GM23338 (cell line): Measurements from ENCODE around the gene OR13A1. TPM values are rescaled to one million over a fixed set of nuclear protein-coding genes. Genes with fewer than 3 reads are reported as not detected.

Experiments
- ATAC-seq: fragments of 200-7000 bp; cut with Tn5 transposase; 3 replicates; pipeline ENCODE4 v1.9.1; 2020
- DNase-seq: peaks from one replicate; pipeline ENCODE4 v3.0.0-alpha.2; 2015; ENCODE audit warnings: low spot score
- H2AFZ ChIP-seq: fragments of 200-600 bp; sonication (generic); 2 replicates; pipeline ENCODE4 v1.8.0; 2016; ENCODE audit warnings: antibody characterized with exemption, mild to moderate bottlenecking, moderate library complexity
- H3F3A ChIP-seq: fragments of 200-600 bp; sonication (generic); replicated peaks from 2 replicates; pipeline ENCODE4 v1.8.0; 2017; ENCODE audit warnings: antibody characterized with exemption, mixed run types, low read depth
- H3K27ac ChIP-seq: fragments of 200-600 bp; sonication (generic); 2 replicates; pipeline ENCODE4 v1.6.1; 2016; ENCODE audit warnings: low read depth
- H3K27me3 ChIP-seq: fragments of 200-600 bp; sonication (generic); 2 replicates; pipeline ENCODE4 v1.8.0; 2016; ENCODE audit warnings: mild to moderate bottlenecking, mixed run types, moderate library complexity; ENCODE audit not compliant: insufficient read depth
- H3K36me3 ChIP-seq: fragments of 200-600 bp; sonication (generic); 2 replicates; pipeline ENCODE4 v1.8.0; 2016; ENCODE audit warnings: mild to moderate bottlenecking; ENCODE audit not compliant: insufficient read depth
- H3K4me1 ChIP-seq: fragments of 200-600 bp; sonication (generic); 2 replicates; pipeline ENCODE4 v1.8.0; 2016; ENCODE audit warnings: mild to moderate bottlenecking, moderate library complexity; ENCODE audit not compliant: insufficient read depth
- H3K4me2 ChIP-seq: fragments of 200-600 bp; sonication (generic); 2 replicates; pipeline ENCODE4 v1.7.1; 2017; ENCODE audit warnings: mixed run types
- H3K4me3 ChIP-seq: fragments of 200-600 bp; sonication (generic); 2 replicates; pipeline ENCODE4 v1.6.1; 2016; ENCODE audit warnings: mixed run types
- H3K79me2 ChIP-seq: fragments of 200-600 bp; sonication (generic); replicated peaks from 2 replicates; pipeline ENCODE4 v1.8.0; 2017; ENCODE audit warnings: mild to moderate bottlenecking; ENCODE audit not compliant: insufficient read depth
- H3K9me2 ChIP-seq: fragments of 200-600 bp; sonication (generic); 2 replicates; pipeline ENCODE4 v1.8.0; 2017; ENCODE audit not compliant: insufficient read depth
- H4K20me1 ChIP-seq: fragments of 200-600 bp; sonication (generic); replicated peaks from 2 replicates; pipeline ENCODE4 v1.8.0; 2017; ENCODE audit warnings: mild to moderate bottlenecking; ENCODE audit not compliant: insufficient read depth
- H3K27ac Mint-ChIP-seq: 2 replicates; pipeline ENCODE4 v1.8.0; 2020; ENCODE audit warnings: inconsistent platforms, mild to moderate bottlenecking, moderate library complexity, mixed read lengths
- H3K27me3 Mint-ChIP-seq: 3 replicates; pipeline ENCODE4 v1.8.0; 2022; ENCODE audit warnings: low read depth, mild to moderate bottlenecking, moderate library complexity, mixed read lengths, inconsistent platforms; ENCODE audit not compliant: insufficient read depth, poor library complexity
- H3K36me3 Mint-ChIP-seq: 3 replicates; pipeline ENCODE4 v1.8.0; 2021; ENCODE audit warnings: low read depth, mild to moderate bottlenecking, inconsistent platforms, moderate library complexity, mixed read lengths
- H3K4me1 Mint-ChIP-seq: 3 replicates; pipeline ENCODE4 v1.8.0; 2020; ENCODE audit warnings: mild to moderate bottlenecking, inconsistent platforms, mixed read lengths
- H3K4me3 Mint-ChIP-seq: 3 replicates; pipeline ENCODE4 v1.8.0; 2021; ENCODE audit warnings: moderate library complexity, mild to moderate bottlenecking, inconsistent platforms, mixed read lengths
- H3K9me3 Mint-ChIP-seq: 3 replicates; pipeline ENCODE4 v1.8.0; 2020; ENCODE audit warnings: moderate library complexity, mild to moderate bottlenecking, inconsistent platforms, mixed read lengths
- CREB1 ChIP-seq: fragments of 250-450 bp; sonication (Bioruptor Pico); IDR thresholded peaks from 2 replicates; pipeline ENCODE4 v1.5.0; 2020; ENCODE audit warnings: low read depth, mild to moderate bottlenecking, moderate library complexity
- CTCF ChIP-seq, 2 experiments: fragments of 200-600 bp in 1 of 2; sonication (generic) in 1 of 2; conservative IDR thresholded peaks; 2 replicates each; pipeline versions ENCODE4 v1.5.1 to v1.6.1; 2016 to 2017; ENCODE audit warnings: antibody characterized with exemption in 2 of 2, low read depth in 2 of 2, mild to moderate bottlenecking in 2 of 2, moderate library complexity in 1 of 2
- EZH2 ChIP-seq: fragments of 200-600 bp; sonication (generic); IDR thresholded peaks from one replicate; pipeline ENCODE4 v1.8.0; 2017; ENCODE audit warnings: antibody characterized with exemption, mild to moderate bottlenecking, low read depth; ENCODE audit not compliant: unreplicated experiment
- EZH2phosphoT487 ChIP-seq: fragments of 200-600 bp; sonication (generic); IDR thresholded peaks from one replicate; pipeline ENCODE4 v1.8.1; 2018; ENCODE audit warnings: antibody characterized with exemption; ENCODE audit not compliant: unreplicated experiment
- JUNB ChIP-seq: IDR thresholded peaks from one replicate; pipeline ENCODE4 v1.6.1; 2016; ENCODE audit warnings: antibody characterized with exemption; ENCODE audit not compliant: unreplicated experiment
- NANOG ChIP-seq: IDR thresholded peaks from 2 replicates; pipeline ENCODE4 v1.6.1; 2016; ENCODE audit warnings: antibody characterized with exemption, borderline replicate concordance
- POLR2AphosphoS5 ChIP-seq: IDR thresholded peaks from 2 replicates; pipeline ENCODE4 v1.6.1; 2016; ENCODE audit warnings: antibody characterized with exemption, low read depth
- STAT1 ChIP-seq: IDR thresholded peaks from one replicate; pipeline ENCODE4 v1.6.1; 2016; ENCODE audit warnings: antibody characterized with exemption; ENCODE audit not compliant: unreplicated experiment
- ZNF114 ChIP-seq: fragments of 250-450 bp; sonication (Bioruptor Pico); IDR thresholded peaks from 2 replicates; pipeline ENCODE4 v1.5.0; 2020; ENCODE audit warnings: mild to moderate bottlenecking, moderate library complexity
- ZNF331 ChIP-seq: fragments of 250-450 bp; sonication (Bioruptor Pico); IDR thresholded peaks from 2 replicates; pipeline ENCODE4 v1.5.0; 2020; ENCODE audit warnings: low read depth, mild to moderate bottlenecking, moderate library complexity
- polyA plus RNA-seq: library from polyadenylated mRNA; unstranded; fragments of >200 nt; fragmentation: Nextera tagmentation; extraction: Ambion mirVana; gene quantifications from 2 replicates; pipeline ENCODE4 v1.2.1, GENCODE V29; 2016
- total RNA-seq: library from RNA; depleted of rRNA; stranded (reverse); fragments of >200 nt; shearing (Covaris generic); gene quantifications from 2 replicates; pipeline ENCODE4 v1.2.3, GENCODE V29; 2014
- TF ChIP-seq, protein P1 (sequence below): IDR thresholded peaks from one replicate; pipeline ENCODE4 v1.6.1; 2018; ENCODE audit warnings: antibody characterized with exemption; ENCODE audit not compliant: unreplicated experiment
- TF ChIP-seq, protein P2 (sequence below): IDR thresholded peaks from 2 replicates; pipeline ENCODE4 v1.6.1; 2016; ENCODE audit warnings: antibody characterized with exemption
- TF ChIP-seq, protein P3 (sequence below): fragments of 250-450 bp; sonication (Bioruptor Pico); IDR thresholded peaks from 2 replicates; pipeline ENCODE4 v1.5.0; 2020; ENCODE audit warnings: mild to moderate bottlenecking, moderate library complexity

Gene OR13A1
- total and polyA plus RNA-seq, 2 experiments from 2014 or later, result 0.21 TPM; not detected in 1

GRCh38 chr10:45256246-45256645 lies 59.2 kb downstream of the OR13A1 start:
- TF ChIP-seq, protein P1, sequence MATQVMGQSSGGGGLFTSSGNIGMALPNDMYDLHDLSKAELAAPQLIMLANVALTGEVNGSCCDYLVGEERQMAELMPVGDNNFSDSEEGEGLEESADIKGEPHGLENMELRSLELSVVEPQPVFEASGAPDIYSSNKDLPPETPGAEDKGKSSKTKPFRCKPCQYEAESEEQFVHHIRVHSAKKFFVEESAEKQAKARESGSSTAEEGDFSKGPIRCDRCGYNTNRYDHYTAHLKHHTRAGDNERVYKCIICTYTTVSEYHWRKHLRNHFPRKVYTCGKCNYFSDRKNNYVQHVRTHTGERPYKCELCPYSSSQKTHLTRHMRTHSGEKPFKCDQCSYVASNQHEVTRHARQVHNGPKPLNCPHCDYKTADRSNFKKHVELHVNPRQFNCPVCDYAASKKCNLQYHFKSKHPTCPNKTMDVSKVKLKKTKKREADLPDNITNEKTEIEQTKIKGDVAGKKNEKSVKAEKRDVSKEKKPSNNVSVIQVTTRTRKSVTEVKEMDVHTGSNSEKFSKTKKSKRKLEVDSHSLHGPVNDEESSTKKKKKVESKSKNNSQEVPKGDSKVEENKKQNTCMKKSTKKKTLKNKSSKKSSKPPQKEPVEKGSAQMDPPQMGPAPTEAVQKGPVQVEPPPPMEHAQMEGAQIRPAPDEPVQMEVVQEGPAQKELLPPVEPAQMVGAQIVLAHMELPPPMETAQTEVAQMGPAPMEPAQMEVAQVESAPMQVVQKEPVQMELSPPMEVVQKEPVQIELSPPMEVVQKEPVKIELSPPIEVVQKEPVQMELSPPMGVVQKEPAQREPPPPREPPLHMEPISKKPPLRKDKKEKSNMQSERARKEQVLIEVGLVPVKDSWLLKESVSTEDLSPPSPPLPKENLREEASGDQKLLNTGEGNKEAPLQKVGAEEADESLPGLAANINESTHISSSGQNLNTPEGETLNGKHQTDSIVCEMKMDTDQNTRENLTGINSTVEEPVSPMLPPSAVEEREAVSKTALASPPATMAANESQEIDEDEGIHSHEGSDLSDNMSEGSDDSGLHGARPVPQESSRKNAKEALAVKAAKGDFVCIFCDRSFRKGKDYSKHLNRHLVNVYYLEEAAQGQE, result no peak
- TF ChIP-seq POLR2AphosphoS5, result no peak
- no peak for TF ChIP-seq CTCF (conservative IDR thresholded peaks at IDR 0.05; ENCODE audit: low read depth in 2 of 2)
- TF ChIP-seq, protein P2, sequence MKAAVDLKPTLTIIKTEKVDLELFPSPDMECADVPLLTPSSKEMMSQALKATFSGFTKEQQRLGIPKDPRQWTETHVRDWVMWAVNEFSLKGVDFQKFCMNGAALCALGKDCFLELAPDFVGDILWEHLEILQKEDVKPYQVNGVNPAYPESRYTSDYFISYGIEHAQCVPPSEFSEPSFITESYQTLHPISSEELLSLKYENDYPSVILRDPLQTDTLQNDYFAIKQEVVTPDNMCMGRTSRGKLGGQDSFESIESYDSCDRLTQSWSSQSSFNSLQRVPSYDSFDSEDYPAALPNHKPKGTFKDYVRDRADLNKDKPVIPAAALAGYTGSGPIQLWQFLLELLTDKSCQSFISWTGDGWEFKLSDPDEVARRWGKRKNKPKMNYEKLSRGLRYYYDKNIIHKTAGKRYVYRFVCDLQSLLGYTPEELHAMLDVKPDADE, result no peak
- TF ChIP-seq ZNF114 (CRISPR knock-in tag), result no peak
- TF ChIP-seq JUNB, result no peak
- TF ChIP-seq NANOG, result no peak
- no peak for TF ChIP-seq STAT1
- no peak for TF ChIP-seq EZH2phosphoT487
- TF ChIP-seq EZH2, result no peak
- no peak for TF ChIP-seq CREB1 (CRISPR knock-in tag)
- TF ChIP-seq, protein P3, sequence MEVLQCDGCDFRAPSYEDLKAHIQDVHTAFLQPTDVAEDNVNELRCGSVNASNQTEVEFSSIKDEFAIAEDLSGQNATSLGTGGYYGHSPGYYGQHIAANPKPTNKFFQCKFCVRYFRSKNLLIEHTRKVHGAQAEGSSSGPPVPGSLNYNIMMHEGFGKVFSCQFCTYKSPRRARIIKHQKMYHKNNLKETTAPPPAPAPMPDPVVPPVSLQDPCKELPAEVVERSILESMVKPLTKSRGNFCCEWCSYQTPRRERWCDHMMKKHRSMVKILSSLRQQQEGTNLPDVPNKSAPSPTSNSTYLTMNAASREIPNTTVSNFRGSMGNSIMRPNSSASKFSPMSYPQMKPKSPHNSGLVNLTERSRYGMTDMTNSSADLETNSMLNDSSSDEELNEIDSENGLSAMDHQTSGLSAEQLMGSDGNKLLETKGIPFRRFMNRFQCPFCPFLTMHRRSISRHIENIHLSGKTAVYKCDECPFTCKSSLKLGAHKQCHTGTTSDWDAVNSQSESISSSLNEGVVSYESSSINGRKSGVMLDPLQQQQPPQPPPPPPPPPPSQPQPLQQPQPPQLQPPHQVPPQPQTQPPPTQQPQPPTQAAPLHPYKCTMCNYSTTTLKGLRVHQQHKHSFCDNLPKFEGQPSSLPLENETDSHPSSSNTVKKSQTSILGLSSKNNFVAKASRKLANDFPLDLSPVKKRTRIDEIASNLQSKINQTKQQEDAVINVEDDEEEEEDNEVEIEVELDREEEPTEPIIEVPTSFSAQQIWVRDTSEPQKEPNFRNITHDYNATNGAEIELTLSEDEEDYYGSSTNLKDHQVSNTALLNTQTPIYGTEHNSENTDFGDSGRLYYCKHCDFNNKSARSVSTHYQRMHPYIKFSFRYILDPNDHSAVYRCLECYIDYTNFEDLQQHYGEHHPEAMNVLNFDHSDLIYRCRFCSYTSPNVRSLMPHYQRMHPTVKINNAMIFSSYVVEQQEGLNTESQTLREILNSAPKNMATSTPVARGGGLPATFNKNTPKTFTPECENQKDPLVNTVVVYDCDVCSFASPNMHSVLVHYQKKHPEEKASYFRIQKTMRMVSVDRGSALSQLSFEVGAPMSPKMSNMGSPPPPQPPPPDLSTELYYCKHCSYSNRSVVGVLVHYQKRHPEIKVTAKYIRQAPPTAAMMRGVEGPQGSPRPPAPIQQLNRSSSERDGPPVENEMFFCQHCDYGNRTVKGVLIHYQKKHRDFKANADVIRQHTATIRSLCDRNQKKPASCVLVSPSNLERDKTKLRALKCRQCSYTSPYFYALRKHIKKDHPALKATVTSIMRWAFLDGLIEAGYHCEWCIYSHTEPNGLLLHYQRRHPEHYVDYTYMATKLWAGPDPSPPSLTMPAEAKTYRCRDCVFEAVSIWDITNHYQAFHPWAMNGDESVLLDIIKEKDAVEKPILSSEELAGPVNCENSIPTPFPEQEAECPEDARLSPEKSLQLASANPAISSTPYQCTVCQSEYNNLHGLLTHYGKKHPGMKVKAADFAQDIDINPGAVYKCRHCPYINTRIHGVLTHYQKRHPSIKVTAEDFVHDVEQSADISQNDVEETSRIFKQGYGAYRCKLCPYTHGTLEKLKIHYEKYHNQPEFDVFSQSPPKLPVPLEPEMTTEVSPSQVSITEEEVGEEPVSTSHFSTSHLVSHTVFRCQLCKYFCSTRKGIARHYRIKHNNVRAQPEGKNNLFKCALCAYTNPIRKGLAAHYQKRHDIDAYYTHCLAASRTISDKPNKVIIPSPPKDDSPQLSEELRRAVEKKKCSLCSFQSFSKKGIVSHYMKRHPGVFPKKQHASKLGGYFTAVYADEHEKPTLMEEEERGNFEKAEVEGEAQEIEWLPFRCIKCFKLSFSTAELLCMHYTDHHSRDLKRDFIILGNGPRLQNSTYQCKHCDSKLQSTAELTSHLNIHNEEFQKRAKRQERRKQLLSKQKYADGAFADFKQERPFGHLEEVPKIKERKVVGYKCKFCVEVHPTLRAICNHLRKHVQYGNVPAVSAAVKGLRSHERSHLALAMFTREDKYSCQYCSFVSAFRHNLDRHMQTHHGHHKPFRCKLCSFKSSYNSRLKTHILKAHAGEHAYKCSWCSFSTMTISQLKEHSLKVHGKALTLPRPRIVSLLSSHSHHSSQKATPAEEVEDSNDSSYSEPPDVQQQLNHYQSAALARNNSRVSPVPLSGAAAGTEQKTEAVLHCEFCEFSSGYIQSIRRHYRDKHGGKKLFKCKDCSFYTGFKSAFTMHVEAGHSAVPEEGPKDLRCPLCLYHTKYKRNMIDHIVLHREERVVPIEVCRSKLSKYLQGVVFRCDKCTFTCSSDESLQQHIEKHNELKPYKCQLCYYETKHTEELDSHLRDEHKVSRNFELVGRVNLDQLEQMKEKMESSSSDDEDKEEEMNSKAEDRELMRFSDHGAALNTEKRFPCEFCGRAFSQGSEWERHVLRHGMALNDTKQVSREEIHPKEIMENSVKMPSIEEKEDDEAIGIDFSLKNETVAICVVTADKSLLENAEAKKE, result no peak
- no peak for TF ChIP-seq ZNF331

More at GRCh38 chr10:45256246-45256645, 59.2 kb downstream of the OR13A1 start:
- Histone ChIP-seq H4K20me1 (no peaks in the 10 kb centered on the region), H3K27ac (no peak overlapping the region), H3K4me1 (no peaks in the 10 kb centered on the region), H3K79me2 (no peaks in the 10 kb centered on the region), H3K36me3 (no peaks in the 10 kb centered on the region), H2AFZ (no peak overlapping the region), H3K4me3 (no peak overlapping the region), H3K4me2 (no peak overlapping the region), H3F3A (no peaks in the 10 kb centered on the region), H3K9me2 (no peaks in the 10 kb centered on the region), H3K27me3 (no peaks in the 10 kb centered on the region)
- ATAC-seq (no peak), DNase-seq (no peak)
- no peak overlapping the region for H3K27ac Mint-ChIP-seq
- no peak overlapping the region for H3K4me3 Mint-ChIP-seq
- H3K4me1 Mint-ChIP-seq, result no peaks in the 10 kb centered on the region
- peaks cover 5% of the 10 kb centered on the region for H3K27me3 Mint-ChIP-seq
- H3K9me3 Mint-ChIP-seq, result peaks cover 14% of the 10 kb centered on the region
- no peaks in the 10 kb centered on the region; the same call in 2 of the 3 replicates for H3K36me3 Mint-ChIP-seq
